Right renal cortex interstitium (tissue), 3 donors: ENCODE results near the gene LRRN4. TPM values are rescaled to one million over a fixed set of nuclear protein-coding genes. Genes with fewer than 3 reads are reported as not detected.
"Not testable (repeated sequence)": the region's sequence is repeated elsewhere in the genome, so short reads cannot be mapped to it uniquely, and the experiment has no call there.

Source experiments
- DNase-seq, 3 donors: peaks; one replicate each; pipeline ENCODE4 v3.0.0-alpha.2; 2013; ENCODE audit warnings: low read depth in 3 of 3, low spot score in 2 of 3
- polyA plus RNA-seq, 3 donors: library from polyadenylated mRNA; unstranded; fragments of 120-200 nt; gene quantifications; one replicate each; pipeline ENCODE4 v1.2.1, GENCODE V29; 2013; ENCODE audit not compliant: insufficient read length in 3 of 3

The LRRN4 gene
- polyA plus RNA-seq, 3 donors = 9.8 to 11.7 (median 10.9) TPM

DNA sequence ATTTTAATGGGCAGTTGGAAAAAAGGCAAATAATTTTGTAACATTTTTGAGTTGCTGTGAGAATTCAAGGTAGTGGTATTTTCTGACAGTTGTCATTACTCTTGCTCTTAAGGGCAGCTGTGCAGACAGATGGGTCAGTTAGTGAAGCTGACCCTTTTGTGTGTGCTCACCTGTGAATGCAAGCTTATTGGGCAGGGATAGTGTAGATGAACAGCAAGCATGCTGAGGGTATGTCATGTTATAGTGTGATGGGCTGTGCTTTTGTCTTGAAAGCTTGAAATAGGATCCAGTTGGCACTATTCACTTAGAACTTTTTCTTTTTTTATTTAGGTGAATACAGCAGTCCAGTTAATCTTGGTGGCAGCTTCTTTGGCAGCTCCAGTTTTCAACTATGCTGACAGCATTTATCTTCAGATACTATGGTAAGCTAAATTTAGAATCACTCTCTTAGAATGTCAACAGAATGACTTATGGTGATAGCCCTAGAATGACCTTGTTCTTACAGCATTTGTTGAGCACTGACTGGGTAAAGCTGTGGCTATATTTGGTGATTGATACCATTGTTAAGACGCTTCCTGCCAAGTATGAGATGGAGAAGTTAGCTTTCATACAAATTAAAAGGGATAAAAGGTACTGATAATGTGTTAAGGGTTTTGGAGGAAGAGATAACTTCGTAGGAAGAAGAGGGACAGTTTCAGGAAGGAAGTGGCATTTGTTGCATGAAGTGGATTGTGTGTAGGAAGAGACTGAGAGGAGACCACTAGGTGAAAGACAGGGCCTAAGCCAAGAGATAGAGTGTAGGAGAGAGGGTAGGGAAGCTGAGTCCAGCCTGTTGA is 19.5 kb downstream of the LRRN4 start:
- no peak for DNase-seq

DNA sequence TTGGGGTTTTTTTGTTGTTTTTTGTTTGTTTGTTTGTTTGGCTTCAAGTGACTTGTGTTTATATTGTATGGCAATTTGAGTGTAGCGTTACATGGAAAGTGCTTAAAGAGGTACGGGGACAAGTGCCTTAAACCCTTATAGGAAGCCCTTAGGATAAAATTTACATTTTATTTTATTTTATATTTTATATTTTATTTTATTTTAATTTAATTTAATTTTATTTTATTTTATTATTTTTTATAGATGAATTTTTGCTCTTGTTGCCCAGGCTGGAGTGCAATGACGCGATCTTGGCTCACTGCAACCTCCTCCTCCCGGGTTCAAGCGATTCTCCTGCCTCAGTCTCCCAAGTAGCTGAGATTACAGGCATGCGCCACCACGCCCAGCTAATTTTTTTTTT is 21.0 kb downstream of the LRRN4 start:
- DNase-seq = not testable (repeated sequence)

DNA sequence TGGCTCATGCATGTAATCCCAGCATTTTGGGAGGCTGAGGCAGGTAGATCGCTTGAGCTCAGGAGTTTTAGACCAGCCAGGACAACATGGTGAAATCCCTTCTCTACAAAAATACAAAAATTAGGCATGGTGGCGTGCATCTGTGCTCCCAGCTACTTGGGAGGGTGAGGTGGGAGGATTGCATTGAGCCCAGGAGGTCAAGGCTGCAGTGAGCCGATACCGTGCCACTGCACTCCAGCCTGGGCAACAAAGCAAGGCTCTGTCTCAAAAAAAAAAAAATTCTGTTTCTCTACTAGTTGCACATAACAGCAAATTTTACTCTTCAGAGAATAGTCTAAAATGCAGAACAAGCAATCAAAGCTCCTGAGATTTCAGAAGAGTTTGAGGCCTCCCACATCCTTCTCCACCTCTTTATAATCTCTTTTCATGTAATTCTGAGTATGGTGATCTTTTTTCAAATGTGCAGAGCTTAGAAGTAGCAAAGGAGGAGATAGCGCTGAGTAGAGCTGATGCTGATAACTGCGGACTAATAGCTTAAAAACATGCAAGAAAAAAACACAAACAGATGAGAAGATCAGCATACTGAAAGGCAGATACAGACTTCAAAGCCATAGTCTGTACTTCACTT is 23.3 kb downstream of the LRRN4 start:
- DNase-seq = no peak

DNA sequence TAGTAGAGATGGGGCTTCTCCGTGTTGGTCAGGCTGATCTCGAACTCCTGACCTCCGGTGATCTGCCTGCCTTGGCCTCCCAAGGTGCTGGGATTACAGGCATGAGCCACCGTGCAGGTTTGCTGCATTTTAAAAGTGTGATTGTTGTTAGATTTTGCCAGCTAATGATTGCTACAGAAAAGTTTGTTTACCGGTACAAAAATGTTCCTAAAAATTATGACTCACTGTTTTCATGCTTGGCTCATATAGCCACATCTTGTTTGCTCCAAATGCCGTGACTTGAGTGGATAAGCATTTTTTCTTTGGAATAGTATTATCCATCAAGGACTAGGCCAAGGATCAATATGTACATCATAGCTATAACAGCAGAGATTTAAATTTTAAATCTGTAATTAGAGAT is 24.3 kb downstream of the LRRN4 start:
- no peak for DNase-seq

DNA sequence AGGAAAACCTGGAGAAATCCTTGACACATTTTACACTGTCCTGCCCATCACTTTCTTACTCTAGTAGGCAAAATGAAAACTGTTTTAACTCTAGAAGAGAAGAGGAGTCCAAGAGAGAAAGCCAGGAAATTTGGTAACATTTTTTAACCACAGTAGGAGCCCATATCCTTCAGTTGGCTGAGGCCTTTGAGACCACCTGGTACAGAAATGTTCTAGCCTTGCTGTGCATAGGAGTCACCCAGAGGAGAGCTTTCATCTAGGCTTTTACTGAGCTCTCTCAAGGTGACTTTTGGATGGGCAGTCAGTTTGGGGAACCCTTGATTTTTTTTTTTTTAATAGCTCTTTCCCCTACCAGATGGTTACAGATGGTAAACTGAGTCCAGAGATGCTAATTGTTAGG is 25.0 kb downstream of the LRRN4 start:
- no peak for DNase-seq

DNA sequence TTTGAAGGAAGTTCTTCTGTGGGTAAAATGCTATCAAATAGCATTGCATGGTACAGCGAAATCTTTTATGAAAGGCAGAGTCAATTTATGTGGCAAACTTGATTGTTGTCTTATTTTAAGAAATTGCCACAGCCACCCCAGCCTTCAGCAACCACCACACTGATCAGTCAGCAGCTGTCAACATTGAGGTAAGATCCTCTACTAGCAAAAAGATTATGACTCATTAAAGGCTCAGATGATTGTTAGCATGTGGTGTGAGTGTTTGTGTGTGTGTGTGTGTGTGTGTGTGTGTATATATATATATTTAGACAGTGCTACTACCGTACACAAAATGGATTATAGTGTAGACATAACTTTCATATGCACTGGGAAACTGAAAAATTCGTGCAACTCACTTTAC is 27.8 kb downstream of the LRRN4 start:
- DNase-seq = no peak

DNA sequence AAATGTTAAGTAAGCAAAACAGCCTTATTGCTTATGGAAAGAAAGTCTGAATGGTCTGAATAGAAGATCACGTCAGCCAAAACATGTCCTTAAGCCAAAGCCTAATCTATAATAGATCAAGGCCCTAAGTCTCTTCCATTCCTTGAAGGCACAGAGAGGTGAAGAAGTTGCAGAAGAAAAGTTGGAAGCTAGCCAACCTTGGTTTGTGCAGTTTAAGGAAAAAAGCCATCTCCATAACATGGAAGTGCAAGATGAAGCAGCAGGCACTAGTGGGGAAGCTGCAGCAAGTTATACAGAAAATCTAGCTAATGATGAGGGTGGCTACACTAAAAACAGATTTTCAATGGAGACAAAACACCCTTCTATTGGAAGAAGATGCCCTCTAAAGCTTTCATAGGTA is 29.1 kb downstream of the LRRN4 start:
- DNase-seq = no peak

DNA sequence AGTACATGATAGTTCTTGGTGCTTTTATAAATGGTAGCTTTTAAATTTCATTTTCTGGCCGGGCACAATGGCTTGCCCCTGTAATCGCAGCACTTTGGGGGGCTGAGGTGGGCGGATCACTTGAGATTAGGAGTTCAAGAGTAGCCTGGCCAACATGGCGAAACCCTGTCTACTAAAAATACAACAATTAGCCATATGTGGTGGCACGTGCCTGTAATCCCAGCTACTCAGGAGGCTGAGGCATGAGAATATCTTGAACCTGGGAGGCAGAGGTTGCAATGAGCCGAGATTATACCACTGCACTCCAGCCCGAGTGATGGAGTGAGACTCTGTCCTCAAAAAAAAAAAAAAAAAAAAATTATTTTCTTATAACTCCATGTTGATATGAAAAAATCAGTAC is 36.0 kb downstream of the LRRN4 start:
- DNase-seq = no peak

DNA sequence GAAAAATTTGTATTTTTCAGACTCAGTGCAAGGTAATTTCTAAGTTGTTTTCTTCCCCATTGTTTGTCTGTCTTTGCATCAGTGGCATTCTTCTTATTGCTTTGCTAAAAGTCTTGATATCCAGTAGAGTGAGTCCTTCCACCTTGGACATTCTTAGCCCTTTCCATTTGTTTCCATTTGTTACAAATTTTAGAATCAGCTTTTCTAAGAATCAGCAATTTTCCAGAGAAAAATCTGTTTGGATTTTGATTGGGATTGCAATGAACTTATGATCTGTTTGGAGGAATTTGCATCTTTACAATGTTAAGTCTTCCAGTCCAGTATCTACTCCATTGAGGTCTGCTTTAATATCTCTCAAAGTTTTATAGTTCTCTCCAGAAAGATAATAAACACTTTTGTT is 36.4 kb downstream of the LRRN4 start:
- no peak for DNase-seq

DNA sequence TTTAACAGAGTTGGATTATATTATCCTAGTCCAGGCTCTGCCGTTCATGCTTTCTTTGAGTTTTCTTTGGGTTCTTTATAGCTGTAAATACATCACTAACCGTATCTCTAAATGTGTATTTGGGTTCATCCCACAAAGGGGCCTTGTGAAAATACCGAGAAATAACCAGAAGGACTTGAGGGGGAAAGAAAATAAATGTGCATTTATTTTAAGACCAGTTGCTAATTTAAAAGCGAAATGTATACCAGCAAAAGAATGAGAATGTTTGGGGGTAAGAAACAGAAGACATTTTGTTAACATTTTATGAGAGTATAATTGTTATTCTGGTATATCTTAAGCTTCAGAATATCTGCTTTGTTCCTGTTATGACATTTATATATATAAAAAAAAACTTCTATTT is 38.9 kb downstream of the LRRN4 start:
- DNase-seq = no peak

DNA sequence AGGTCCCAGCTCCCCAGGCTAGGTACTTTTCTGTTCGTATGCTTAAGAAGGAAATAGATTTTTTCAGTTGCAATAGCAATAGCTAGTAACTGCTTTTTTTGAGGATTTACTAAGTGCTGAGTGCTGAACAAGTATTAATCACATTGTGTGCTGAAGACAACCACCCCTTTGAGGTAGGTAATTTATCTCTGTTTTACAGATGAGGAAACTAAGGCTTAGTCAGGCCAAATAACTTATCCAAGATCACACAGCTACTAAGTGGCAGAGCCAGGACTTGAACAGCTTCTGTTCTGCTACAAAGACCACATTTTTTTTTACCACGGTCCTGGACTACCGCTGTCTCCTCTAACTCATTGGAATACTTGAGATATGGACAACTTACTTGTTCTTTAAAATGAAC is 39.8 kb downstream of the LRRN4 start:
- no peak for DNase-seq

DNA sequence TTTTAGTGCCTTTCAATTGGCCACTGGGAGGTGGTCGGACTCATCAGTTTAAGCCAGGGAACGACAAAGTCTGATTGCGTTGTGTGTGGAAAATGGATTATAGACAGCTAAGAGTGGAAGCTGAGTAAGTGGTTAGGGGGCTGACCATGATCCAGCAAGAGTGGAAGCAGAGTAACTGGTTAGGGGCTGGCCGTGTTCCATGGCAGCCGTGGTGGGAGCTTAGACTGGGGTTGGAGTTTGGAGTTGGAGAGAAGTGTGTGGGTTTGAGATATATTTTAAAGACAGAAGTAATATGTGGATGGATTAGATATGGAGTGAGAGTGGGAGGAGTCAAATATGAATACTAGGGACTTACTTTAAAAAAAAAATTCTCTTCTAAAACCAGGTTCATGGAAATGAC is 41.7 kb downstream of the LRRN4 start:
- no peak for DNase-seq

DNA sequence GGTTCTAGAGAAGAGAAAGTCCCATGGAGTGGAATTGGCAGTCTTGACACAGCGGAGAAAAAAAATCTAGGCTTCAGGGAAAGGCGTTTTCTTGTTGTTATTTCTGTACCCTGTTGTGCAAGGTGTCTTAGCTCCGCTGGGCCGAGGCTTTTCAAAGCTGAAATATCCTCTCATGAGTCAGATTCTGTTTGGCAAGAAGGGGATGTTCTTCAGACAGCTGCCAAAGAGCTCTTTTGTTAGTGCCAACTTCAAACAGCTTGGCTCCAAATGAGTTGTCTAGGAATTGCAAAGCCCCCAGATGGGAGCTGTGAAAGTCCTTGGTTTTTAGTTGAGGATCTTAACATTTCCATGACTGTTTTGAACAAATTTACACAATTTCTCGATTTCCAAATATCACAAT is 45.6 kb downstream of the LRRN4 start:
- no peak for DNase-seq

DNA sequence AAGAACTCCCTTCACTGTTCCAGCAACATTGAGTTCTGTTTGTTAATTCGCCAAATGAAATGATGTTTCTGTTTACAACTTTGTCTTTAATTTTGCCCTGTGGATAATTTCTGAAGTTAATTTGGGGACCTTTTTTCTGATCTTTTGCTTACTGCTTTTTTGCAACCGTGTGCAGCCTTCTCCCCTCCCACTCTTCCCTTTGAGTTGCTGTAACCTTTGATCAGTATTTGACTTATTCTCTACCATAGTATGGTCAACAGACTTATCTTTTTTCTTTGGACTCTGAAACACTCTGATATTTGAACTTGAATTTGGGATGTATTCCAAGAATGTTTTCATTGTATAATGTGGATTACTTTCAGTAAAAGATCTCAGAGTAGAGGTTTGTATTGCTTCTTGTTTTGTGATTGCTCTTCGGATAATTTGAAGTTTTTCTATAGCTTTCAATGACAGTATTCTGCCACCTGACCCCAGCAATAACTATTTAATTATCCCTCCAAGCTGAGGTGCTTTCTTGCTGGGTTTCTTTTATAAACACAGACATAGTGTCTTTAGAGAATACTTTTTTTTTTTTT is 46.2 kb downstream of the LRRN4 start:
- DNase-seq = no peak

DNA sequence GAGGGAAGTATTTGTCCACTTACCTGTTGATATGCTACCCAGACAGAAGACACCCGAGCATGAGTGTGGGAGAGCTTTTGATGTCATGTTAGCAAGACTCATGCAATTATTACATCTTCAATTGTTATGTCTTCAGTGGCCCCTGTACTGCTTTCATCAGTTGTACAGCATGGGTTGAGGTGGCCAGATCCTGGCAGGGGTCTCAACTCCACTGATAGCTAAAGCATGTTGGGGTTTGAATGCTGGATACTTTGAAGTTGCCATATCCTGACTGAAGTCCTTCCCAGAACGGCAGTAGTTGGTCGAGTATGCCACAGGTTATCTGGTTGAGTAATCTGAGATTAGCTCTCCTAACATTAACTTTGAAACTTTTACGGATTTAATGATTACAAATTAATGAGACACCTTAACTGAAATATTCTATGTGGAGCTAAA is 46.7 kb downstream of the LRRN4 start:
- DNase-seq = no peak

DNA sequence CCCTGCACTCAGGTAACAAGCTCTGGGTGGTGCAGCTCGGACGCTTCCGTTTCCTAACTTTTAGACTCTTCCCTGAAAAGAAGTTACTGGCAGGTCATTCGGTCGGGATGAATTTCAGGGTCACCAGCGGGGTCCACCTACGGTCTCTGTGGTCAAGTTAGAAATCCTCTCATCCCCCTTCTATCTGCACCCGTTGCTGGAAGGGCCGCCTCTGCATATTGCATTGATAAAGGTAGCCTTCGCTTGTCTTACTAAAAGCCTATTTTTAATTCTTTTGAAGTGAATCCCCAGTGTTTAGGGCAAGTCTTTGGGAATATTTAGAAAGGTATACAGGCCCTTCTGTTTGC is 47.3 kb downstream of the LRRN4 start:
- no peak for DNase-seq

DNA sequence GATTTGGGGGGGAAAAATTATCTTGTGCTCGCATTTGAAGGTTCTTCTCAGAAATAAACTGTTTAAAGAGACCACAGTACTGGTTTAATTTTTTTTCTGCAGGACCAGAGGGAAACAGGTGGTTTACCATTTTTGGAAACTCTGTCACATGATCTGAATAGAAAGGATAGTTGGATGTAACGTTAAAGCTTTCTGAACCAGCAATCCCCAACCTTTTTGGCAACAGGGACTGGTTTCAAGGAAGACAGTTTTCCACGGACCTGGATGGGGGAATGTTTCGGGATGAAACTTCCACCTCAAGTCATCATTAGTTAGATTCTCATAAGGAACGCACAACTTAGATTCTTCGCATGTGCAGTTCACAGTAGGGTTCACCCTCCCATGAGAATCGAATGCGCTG is 53.0 kb downstream of the LRRN4 start:
- DNase-seq = no peak

DNA sequence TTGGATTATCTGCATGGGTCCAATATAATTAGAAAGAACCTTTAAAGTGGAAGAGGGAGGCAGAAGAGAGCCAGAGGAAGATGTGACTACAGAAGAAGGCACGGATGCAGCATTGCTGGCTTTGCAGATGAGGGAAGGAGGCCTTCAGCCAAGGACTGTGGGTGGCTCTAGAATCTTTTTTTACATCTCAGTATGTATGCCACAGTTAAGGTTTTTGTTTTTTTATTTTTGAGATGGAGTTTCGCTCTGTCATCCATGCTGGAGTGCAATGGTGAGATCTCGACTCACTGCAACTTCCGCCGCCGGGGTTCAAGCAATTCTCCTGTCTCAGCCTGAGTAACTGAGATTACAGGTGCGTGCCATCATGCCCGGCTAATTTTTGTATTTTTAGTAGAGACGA is 54.1 kb downstream of the LRRN4 start:
- DNase-seq = no peak

DNA sequence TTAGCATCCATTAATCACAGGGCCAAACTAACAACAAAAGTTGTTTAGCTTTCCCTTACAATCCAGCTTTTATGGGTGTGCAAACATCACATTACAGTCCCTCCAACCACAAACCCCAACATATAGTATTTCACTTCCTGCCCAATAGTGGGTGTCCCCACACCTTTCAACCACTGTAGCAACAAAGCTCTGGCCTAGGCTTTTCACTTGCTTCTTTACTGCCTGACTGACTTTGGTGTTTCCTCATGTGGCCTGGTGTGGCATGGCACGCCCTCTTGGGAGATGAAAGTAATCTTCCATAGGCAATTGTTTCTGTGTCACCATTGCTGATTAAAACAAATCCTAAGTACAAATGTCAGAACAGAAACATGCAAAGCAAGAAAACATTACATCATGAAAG is 57.1 kb downstream of the LRRN4 start:
- DNase-seq = no peak

DNA sequence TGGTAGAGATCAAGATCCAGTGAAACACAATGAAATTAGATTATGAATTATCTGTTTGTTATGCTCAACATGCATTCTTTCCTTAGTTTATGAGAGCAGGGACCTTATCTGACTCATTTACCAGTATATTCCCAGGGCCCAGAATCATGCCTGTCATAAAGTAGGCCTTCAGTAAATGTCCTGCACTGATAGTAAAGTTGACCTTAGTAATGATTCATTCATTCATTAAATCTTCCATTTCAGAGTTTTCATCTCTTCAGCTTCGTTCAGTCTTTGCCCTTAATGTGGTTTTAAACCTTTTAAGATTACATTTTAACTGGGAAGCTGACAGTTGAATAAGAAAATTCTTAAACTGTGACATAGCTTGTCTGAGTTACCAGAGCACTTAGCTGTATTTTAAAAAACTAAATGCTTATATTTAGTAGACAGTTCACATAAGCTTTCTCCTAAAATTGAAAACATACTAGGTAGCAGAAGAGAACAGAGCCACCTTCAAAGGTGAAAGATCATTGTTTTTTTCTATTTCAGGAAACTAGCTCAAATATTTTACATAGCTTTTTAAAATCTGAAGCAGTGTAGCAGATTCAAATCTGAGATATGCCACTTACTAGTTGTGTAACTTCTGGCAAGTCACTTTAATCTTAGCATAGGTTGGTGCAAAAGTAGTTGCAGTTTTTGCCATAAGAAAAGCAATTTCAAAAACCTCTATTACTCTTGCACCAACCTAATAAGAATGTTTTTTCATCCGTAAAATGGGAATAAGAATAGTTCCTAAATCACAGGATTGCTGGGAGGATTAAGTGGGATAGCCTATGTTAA is 62.0 kb downstream of the LRRN4 start:
- DNase-seq = no peak

DNA sequence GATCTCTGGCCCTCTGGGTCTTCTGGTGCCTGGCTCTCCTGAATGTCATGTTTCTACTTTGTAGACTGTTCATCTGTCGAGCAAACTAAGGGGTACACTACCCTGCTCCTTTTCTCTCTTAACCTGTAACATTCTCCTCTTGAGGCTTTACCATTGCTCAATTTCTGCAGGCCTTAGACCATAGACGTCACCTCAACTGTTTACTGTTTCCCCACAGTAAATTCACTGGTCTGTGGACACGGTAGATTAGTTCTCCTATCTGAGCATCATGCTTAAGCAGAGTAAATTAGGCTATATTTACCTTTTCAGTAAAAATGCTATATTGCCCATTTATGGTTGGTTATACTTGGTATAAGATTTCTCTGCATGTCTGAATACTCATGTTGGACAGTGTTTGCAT is 62.9 kb downstream of the LRRN4 start:
- no peak for DNase-seq
